CD4-positive, alpha-beta T cell (primary cell): ENCODE data around the gene CERS4. TPM values are rescaled to one million over a fixed set of nuclear protein-coding genes. Genes with fewer than 3 reads are reported as not detected.

Source experiments
- ATAC-seq: fragments of 200-7000 bp; cut with Tn5 transposase; one replicate; pipeline ENCODE4 v1.10.0; 2022; ENCODE audit warnings: mild to moderate bottlenecking; ENCODE audit not compliant: poor library complexity
- CTCF ChIA-PET: fragments of 350-600 bp; sonication (Branson Sonifier 250); formaldehyde crosslinking; loops from one replicate; lab custom pipeline; 2021; ENCODE audit warnings: antibody characterized with exemption, inconsistent platforms; lab: Charles Lee
- POLR2A ChIA-PET: fragments of 350-600 bp; sonication (Branson Sonifier 250); formaldehyde crosslinking; loops from one replicate; lab custom pipeline; 2021; ENCODE audit warnings: antibody characterized with exemption, inconsistent platforms; lab: Charles Lee
- DNase-seq, 14 experiments: peaks; one replicate each; pipeline ENCODE4 v3.0.0-alpha.2; 2013 to 2020; ENCODE audit warnings: mixed read lengths in 2 of 14
- H3K27ac ChIP-seq, 2 donors: one replicate each; pipeline versions ENCODE4 v1.5.1 to v1.7.0; 2013; ENCODE audit warnings: low read length in 2 of 2, low read depth in 1 of 2, mild to moderate bottlenecking in 1 of 2
- H3K27me3 ChIP-seq, 2 experiments: 1 replicate in 1 of 2; 2 replicates in 1 of 2; pipeline versions ENCODE4 v1.6.1 to v1.7.0; 2013; ENCODE audit warnings: low read length in 2 of 2, control low read depth in 1 of 2, mild to moderate bottlenecking in 1 of 2, moderate library complexity in 1 of 2; ENCODE audit not compliant: insufficient read depth in 2 of 2, control insufficient read depth in 1 of 2
- H3K36me3 ChIP-seq: one replicate; pipeline ENCODE4 v1.6.1; 2013; ENCODE audit warnings: low read length, control low read depth; ENCODE audit not compliant: insufficient read depth
- H3K4me1 ChIP-seq: one replicate; pipeline ENCODE4 v1.6.1; 2013; ENCODE audit warnings: low read length, control low read depth; ENCODE audit not compliant: insufficient read depth
- H3K4me3 ChIP-seq: one replicate; pipeline ENCODE4 v1.5.1; 2013; ENCODE audit warnings: mild to moderate bottlenecking, low read length, moderate library complexity
- H3K9me3 ChIP-seq, 2 experiments: 1 replicate in 1 of 2; 2 replicates in 1 of 2; pipeline versions ENCODE4 v1.6.1 to v1.7.0; 2013; ENCODE audit warnings: low read length in 2 of 2, mild to moderate bottlenecking in 2 of 2, control low read depth in 1 of 2, moderate library complexity in 1 of 2; ENCODE audit not compliant: control insufficient read depth in 1 of 2, insufficient read depth in 1 of 2
- H3K27ac Mint-ChIP-seq: one replicate; pipeline ENCODE4 v1.8.0; 2020; ENCODE audit warnings: mixed read lengths
- H3K27me3 Mint-ChIP-seq: one replicate; pipeline ENCODE4 v1.8.0; 2021; ENCODE audit warnings: mixed read lengths
- H3K36me3 Mint-ChIP-seq: one replicate; pipeline ENCODE4 v1.8.0; 2021; ENCODE audit warnings: low read depth, mixed read lengths
- H3K4me1 Mint-ChIP-seq: one replicate; pipeline ENCODE4 v1.8.0; 2021; ENCODE audit warnings: low read depth, mixed read lengths
- H3K4me3 Mint-ChIP-seq: one replicate; pipeline ENCODE4 v1.8.0; 2020; ENCODE audit warnings: mild to moderate bottlenecking, mixed read lengths
- H3K9me3 Mint-ChIP-seq: one replicate; pipeline ENCODE4 v1.8.0; 2020; ENCODE audit warnings: mixed read lengths
- intact Hi-C, 2 experiments: fragments of 100-400 bp; cut with DNase I in 1 of 2; cut with micrococcal nuclease in 1 of 2; formaldehyde crosslinking; loops; one replicate each; pipeline versions ENCODE4 v1.15.1 to v1.9.0; 2023 to 2025; cut with DNase I, micrococcal nuclease
- total RNA-seq, 174 experiments: library from RNA in 2 of 174; stranded (reverse) in 2 of 174; gene quantifications; one replicate each; pipeline ENCODE4 v1.2.3 and lab custom pipeline; 2021 to 2026
- TF ChIP-seq, protein P1 (sequence below): fragments of 200-600 bp; IDR thresholded peaks from one replicate; pipeline ENCODE4 v1.8.0; 2022; ENCODE audit warnings: antibody characterized with exemption, mild to moderate bottlenecking

CERS4 gene
- total RNA-seq, 2 experiments from 2014 or later, result 8.7 to 12.3 TPM

DNA sequence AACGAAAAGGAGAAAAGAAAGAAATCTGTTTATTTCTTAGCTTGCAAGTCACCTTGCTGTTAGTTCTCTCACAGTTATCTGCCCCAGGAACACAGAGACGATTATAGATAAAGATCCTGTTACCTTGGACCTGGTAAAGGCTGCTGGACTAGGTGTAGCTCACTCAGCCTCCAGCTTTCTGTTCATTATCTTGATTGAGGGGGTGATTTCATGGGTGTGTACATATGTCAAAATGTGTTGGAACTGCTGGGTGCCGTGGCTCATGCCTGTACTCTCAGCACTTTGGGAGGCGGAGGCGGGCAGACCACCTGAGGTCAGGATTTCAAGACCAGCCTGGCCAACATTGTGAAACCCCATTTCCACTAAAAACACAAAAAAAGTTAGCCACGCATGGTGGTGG is 27.9 kb downstream of the CERS4 start:
- peaks cover 12% of the 10 kb centered on the region for H3K4me1 Mint-ChIP-seq
- H3K4me3 Mint-ChIP-seq, result no peak overlapping the region
- no peak for ATAC-seq
- peaks cover 6% of the 10 kb centered on the region for H3K36me3 Mint-ChIP-seq
- Histone ChIP-seq H3K27ac (no peak overlapping the region), H3K4me3 (no peak overlapping the region), H3K9me3 (peaks cover 0 to 6% of the 10 kb centered on the region in 2 experiments), H3K27me3 (no peaks in the 10 kb centered on the region), H3K36me3 (peaks cover 5% of the 10 kb centered on the region), H3K4me1 (peaks cover 19% of the 10 kb centered on the region)
- TF ChIP-seq, protein P1, sequence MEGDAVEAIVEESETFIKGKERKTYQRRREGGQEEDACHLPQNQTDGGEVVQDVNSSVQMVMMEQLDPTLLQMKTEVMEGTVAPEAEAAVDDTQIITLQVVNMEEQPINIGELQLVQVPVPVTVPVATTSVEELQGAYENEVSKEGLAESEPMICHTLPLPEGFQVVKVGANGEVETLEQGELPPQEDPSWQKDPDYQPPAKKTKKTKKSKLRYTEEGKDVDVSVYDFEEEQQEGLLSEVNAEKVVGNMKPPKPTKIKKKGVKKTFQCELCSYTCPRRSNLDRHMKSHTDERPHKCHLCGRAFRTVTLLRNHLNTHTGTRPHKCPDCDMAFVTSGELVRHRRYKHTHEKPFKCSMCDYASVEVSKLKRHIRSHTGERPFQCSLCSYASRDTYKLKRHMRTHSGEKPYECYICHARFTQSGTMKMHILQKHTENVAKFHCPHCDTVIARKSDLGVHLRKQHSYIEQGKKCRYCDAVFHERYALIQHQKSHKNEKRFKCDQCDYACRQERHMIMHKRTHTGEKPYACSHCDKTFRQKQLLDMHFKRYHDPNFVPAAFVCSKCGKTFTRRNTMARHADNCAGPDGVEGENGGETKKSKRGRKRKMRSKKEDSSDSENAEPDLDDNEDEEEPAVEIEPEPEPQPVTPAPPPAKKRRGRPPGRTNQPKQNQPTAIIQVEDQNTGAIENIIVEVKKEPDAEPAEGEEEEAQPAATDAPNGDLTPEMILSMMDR, result no peak
- no peaks in the 10 kb centered on the region for H3K9me3 Mint-ChIP-seq
- CTCF ChIA-PET, result no interaction called here
- no peak for DNase-seq
- POLR2A ChIA-PET, result no interaction called here
- intact Hi-C loops, result no loop called here
- H3K27me3 Mint-ChIP-seq, result no peaks in the 10 kb centered on the region
- no peak overlapping the region for H3K27ac Mint-ChIP-seq

DNA sequence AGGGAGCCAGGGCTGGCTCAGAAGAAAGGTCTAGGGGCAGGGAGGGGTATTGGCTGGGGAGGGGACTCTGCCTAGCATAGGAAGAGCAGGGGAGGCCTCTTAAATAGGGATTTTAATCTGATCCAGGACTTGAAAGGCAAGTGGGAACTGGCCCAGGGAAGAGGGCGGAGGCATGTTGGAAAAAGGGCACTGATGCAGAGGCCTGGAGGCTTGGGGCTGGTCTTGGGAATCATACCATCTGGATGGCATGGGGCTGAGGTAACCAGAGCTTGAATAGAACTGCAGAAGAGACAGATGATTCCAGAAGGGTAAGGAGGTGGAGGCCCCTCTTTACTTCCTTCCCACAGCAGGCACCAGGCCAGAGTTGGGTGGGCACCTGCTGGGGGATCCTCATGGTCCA is 29.1 kb downstream of the CERS4 start:
- peaks cover 12% of the 10 kb centered on the region for H3K36me3 Mint-ChIP-seq
- ATAC-seq (no peak), DNase-seq (no peak)
- peaks cover 19% of the 10 kb centered on the region for H3K4me1 ChIP-seq
- peaks cover 7 to 12% of the 10 kb centered on the region in 2 experiments for H3K9me3 ChIP-seq
- H3K27me3 Mint-ChIP-seq, result no peaks in the 10 kb centered on the region
- H3K36me3 ChIP-seq, result peaks cover 5% of the 10 kb centered on the region
- H3K27ac ChIP-seq, result no peak overlapping the region
- ChIA-PET CTCF (no interaction called here), POLR2A (no interaction called here)
- no peak overlapping the region for H3K4me3 Mint-ChIP-seq
- H3K9me3 Mint-ChIP-seq, result peaks cover 2% of the 10 kb centered on the region
- H3K4me3 ChIP-seq, result no peak overlapping the region
- peaks cover 17% of the 10 kb centered on the region for H3K4me1 Mint-ChIP-seq
- H3K27ac Mint-ChIP-seq, result no peak overlapping the region
- intact Hi-C loops, result no loop called here
- TF ChIP-seq, protein P1, result no peak
- no peaks in the 10 kb centered on the region for H3K27me3 ChIP-seq

DNA sequence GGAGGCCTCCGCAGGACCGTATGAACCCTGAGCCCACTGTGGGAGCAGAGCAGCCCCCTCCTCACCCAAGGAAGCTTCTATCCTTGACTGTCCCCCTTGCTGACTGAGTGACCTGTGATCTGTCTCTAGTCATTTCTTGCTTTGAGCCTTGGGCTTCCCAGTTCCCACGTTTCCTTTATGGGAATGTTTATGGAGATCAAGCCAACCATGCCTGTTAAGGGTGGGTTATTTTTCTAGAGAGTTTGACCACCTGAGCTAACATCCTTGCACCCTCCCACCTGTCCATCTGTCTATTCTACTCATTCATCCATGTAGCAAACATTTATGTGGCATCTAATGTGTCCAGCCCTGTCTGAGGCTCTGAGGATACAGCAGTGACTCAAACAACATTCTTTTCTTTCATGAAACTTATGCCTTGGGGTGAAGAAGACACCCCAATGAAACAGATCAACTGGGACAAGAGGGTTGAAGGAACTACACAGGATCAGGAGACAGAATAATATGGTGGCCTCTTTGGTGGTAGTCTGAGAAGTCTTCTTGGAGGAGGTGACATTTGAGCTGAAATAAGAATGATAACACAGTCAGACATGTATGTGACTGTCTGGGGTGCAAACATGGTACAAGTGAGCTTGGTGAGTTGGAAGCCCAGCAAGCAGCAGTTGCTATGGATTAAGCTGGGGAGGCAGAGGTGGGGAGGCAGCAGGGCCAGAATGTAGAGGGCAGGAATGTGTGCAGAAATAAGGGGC is 30.5 kb downstream of the CERS4 start:
- ChIA-PET CTCF (interaction anchor here (1.1 kb wide), 1 partner anchor 10 kb away, joined by 4 read pairs; no protein-coding TSS in a partner anchor), POLR2A (no interaction called here)
- H3K4me3 Mint-ChIP-seq, result no peak overlapping the region
- peaks cover 2% of the 10 kb centered on the region for H3K9me3 Mint-ChIP-seq
- H3K27ac Mint-ChIP-seq, result no peak overlapping the region
- Histone ChIP-seq H3K36me3 (peaks cover 5% of the 10 kb centered on the region), H3K4me1 (peaks cover 19% of the 10 kb centered on the region), H3K9me3 (peaks cover 9 to 13% of the 10 kb centered on the region in 2 experiments), H3K27ac (no peak overlapping the region), H3K4me3 (no peak overlapping the region), H3K27me3 (no peaks in the 10 kb centered on the region)
- TF ChIP-seq, protein P1, result no peak
- peaks cover 21% of the 10 kb centered on the region for H3K36me3 Mint-ChIP-seq
- ATAC-seq (no peak), DNase-seq (no peak)
- H3K4me1 Mint-ChIP-seq, result peaks cover 17% of the 10 kb centered on the region
- intact Hi-C loops, result no loop called here
- no peaks in the 10 kb centered on the region for H3K27me3 Mint-ChIP-seq
